ENCODE data around the gene MYO7A.

MYO7A gene

DNA sequence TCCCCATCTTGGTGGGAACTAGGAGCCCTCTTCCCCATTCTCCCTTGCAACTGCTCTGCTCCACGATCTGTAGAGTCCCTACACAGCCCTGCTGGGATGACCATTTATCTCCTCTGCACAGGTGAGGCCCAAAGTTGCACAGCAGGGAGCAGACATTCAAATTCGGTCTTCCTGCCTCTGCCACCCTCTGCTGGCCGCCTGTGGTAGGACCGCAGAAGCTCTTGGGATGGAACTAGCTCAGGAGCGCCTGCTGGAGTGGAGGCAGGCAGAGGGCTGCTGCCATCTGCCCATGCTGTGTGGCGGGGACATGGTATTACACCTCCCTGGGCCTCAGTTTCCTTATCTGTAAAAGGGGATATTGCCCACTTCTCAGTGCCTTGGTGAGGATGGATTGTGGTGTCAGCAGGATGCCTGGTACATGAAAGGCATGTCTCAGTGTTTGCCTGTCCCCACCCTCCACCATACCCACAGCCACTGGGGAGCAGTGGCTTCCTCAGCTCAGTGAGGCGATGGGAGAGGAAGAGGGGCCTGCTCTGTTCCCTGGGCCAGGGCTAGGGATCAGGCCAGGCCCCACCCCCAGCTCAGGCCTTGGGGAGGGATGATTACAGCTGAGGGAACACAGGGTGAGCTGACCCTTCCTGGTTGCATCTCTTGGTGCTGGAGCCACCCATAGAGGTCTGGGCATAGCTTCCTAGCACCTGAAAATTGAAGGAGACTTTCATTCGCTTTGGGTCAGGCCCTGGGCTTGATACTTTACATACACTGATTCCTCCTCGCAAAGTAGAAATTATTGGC is 36.7 kb upstream of the MYO7A start:
- Histone ChIP-seq H3K27me3 (ENCODE audit: insufficient read depth, low read length, poor library complexity) (no peaks in the 10 kb centered on the region), H3K4me3 (ENCODE audit: low read depth in 1 of 2, low read length in 2 of 2) (no peak overlapping the region), H3K36me3 (ENCODE audit: insufficient read depth, low read length) (no peaks in the 10 kb centered on the region), H3K79me2 (ENCODE audit: insufficient read depth, low read length) (no peaks in the 10 kb centered on the region), H3K27ac (ENCODE audit: low read length) (no peak overlapping the region), H3K9ac (ENCODE audit: low read depth, low read length) (no peak overlapping the region), H2AFZ (ENCODE audit: low read depth, low read length) (no peak overlapping the region), H4K20me1 (ENCODE audit: insufficient read depth, low read length) (no peaks in the 10 kb centered on the region), H3K4me1 (ENCODE audit: insufficient read depth, low read length) (no peaks in the 10 kb centered on the region), H3K4me2 (ENCODE audit: insufficient read depth, low read length) (no peak overlapping the region), H3K9me3 (ENCODE audit: insufficient read depth, low read length, severe bottlenecking) (no peaks in the 10 kb centered on the region)
- DNase-seq (peak; percentile 84), ATAC-seq (ENCODE audit: insufficient read depth, low read depth) (peak; percentile 98)
- no peak for TF ChIP-seq EZH2 (IDR thresholded peaks at IDR 0.05; ENCODE audit: borderline replicate concordance, low read depth, low read length, severe bottlenecking)
- TF ChIP-seq CTCF (IDR thresholded peaks at IDR 0.05; ENCODE audit: borderline replicate concordance, extremely low read depth, low read length, poor library complexity, severe bottlenecking), result peak; percentile 95

DNA sequence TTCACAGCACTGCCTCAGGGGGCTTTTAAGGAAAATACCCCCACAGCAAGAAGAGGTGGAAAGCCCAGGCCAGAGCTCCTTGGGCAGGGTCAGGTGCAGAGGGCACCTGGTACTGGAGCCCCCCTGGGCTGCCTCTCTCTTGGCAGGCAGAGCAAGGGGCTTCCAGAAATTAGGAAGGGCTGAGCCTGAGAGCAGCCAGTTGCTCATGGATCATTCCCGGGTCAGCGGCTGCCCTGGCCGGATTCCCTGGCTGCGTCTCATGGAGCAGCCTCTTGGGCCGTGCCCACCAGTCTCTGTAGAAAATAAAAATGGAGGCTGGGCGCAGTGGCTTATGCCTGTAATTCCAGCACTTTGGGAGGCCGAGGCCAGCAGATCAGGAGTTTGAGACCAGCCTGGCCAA is 35.7 kb upstream of the MYO7A start:
- Histone ChIP-seq H3K27ac (ENCODE audit: low read length) (no peak overlapping the region), H3K4me3 (ENCODE audit: low read depth in 1 of 2, low read length in 2 of 2) (no peak overlapping the region), H4K20me1 (ENCODE audit: insufficient read depth, low read length) (no peaks in the 10 kb centered on the region), H3K9me3 (ENCODE audit: insufficient read depth, low read length, severe bottlenecking) (no peaks in the 10 kb centered on the region), H3K4me2 (ENCODE audit: insufficient read depth, low read length) (no peak overlapping the region), H3K36me3 (ENCODE audit: insufficient read depth, low read length) (no peaks in the 10 kb centered on the region), H3K9ac (ENCODE audit: low read depth, low read length) (no peak overlapping the region), H3K27me3 (ENCODE audit: insufficient read depth, low read length, poor library complexity) (no peaks in the 10 kb centered on the region), H3K4me1 (ENCODE audit: insufficient read depth, low read length) (no peaks in the 10 kb centered on the region), H2AFZ (ENCODE audit: low read depth, low read length) (no peak overlapping the region), H3K79me2 (ENCODE audit: insufficient read depth, low read length) (no peaks in the 10 kb centered on the region)
- no peak for DNase-seq
- TF ChIP-seq CTCF (IDR thresholded peaks at IDR 0.05; ENCODE audit: borderline replicate concordance, extremely low read depth, low read length, poor library complexity, severe bottlenecking) (no peak), EZH2 (IDR thresholded peaks at IDR 0.05; ENCODE audit: borderline replicate concordance, low read depth, low read length, severe bottlenecking) (no peak)
- ATAC-seq (ENCODE audit: insufficient read depth, low read depth), result no peak

DNA sequence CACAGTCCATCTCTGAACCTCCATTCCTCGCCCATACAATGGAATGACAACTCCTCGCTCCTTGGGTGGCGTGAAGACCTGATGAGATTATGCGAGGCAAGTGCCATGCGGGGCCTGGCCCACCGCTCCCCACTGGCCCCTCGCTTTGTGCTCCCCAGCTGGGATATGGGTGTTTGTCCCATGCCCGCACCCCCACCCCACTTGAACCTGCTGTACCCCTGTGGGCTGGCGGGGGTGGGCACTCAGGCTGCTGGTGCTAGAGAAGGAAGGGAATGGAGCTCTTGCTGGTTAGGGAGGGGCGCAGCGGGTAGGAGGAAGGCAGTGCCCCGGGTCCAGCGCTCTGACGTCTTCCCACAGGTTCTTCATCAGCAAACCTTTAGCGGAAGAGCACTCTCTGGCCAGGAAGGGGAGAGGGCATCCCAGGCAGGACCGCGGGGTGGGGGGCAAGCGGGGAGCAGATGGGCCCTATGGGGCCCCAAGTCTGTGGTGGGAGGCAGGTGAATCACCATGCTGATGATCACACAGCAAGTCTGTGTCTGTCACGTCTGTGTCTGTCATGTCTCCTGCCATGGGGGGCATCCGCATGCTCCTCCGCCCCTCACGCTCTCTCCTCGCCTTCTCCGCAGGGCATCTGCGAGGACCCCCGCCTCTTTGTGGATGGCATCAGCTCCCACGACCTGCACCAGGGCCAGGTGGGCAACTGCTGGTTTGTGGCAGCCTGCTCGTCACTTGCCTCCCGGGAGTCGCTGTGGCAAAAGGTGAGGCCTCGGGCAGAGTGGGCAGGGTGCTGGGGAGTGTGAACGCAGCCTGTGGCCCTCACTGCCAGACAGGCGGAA is 34.8 kb upstream of the MYO7A start:
- H3K27ac ChIP-seq (ENCODE audit: low read length), result no peak overlapping the region
- H3K4me2 ChIP-seq (ENCODE audit: insufficient read depth, low read length), result no peak overlapping the region
- H3K4me3 ChIP-seq (ENCODE audit: low read depth in 1 of 2, low read length in 2 of 2), result no peak overlapping the region
- DNase-seq (no peak), ATAC-seq (ENCODE audit: insufficient read depth, low read depth) (no peak)
- H3K9ac ChIP-seq (ENCODE audit: low read depth, low read length), result no peak overlapping the region
- no peaks in the 10 kb centered on the region for H3K27me3 ChIP-seq (ENCODE audit: insufficient read depth, low read length, poor library complexity)
- TF ChIP-seq EZH2 (IDR thresholded peaks at IDR 0.05; ENCODE audit: borderline replicate concordance, low read depth, low read length, severe bottlenecking) (no peak), CTCF (IDR thresholded peaks at IDR 0.05; ENCODE audit: borderline replicate concordance, extremely low read depth, low read length, poor library complexity, severe bottlenecking) (no peak)
- no peaks in the 10 kb centered on the region for H3K36me3 ChIP-seq (ENCODE audit: insufficient read depth, low read length)
- H3K4me1 ChIP-seq (ENCODE audit: insufficient read depth, low read length), result no peaks in the 10 kb centered on the region
- H2AFZ ChIP-seq (ENCODE audit: low read depth, low read length), result no peak overlapping the region
- H3K79me2 ChIP-seq (ENCODE audit: insufficient read depth, low read length), result no peaks in the 10 kb centered on the region
- H4K20me1 ChIP-seq (ENCODE audit: insufficient read depth, low read length), result no peaks in the 10 kb centered on the region
- H3K9me3 ChIP-seq (ENCODE audit: insufficient read depth, low read length, severe bottlenecking), result no peaks in the 10 kb centered on the region

Measured in DND-41 (cell line).